SU-DHL-6 (cell line): ENCODE results near the gene IRX4.

ENCODE experiments used
- H2AFZ ChIP-seq: fragments of 200-600 bp; sonication (generic); 2 replicates; pipeline ENCODE4 v1.6.1; 2014; ENCODE audit warnings: low read depth, mild to moderate bottlenecking, moderate library complexity, mixed read lengths, antibody characterized with exemption, low read length; ENCODE audit not compliant: severe bottlenecking
- H3F3A ChIP-seq: fragments of 200-600 bp; shearing (Covaris generic); 2 replicates; pipeline ENCODE4 v1.6.0; 2016; ENCODE audit warnings: antibody characterized with exemption, mild to moderate bottlenecking; ENCODE audit not compliant: insufficient read depth
- H3K27ac ChIP-seq: fragments of 200-600 bp; sonication (generic); 2 replicates; pipeline ENCODE4 v1.5.1; 2016; ENCODE audit warnings: low read depth, mild to moderate bottlenecking, low read length, moderate library complexity, mixed read lengths
- H3K27me3 ChIP-seq: fragments of 200-600 bp; sonication (generic), shearing (Covaris generic); 2 replicates; pipeline ENCODE4 v1.6.0; 2014; ENCODE audit warnings: mild to moderate bottlenecking, low read length
- H3K36me3 ChIP-seq: fragments of 200-600 bp; sonication (generic); 2 replicates; pipeline ENCODE4 v1.6.1; 2014; ENCODE audit warnings: mild to moderate bottlenecking, low read length, mixed read lengths
- H3K4me2 ChIP-seq: fragments of 300-600, 200-600 bp; shearing (Covaris generic), sonication (generic); 2 replicates; pipeline ENCODE4 v1.6.0; 2014; ENCODE audit warnings: low read length, low read depth, mild to moderate bottlenecking; ENCODE audit not compliant: poor library complexity, severe bottlenecking
- H3K4me3 ChIP-seq: fragments of 200-600 bp; sonication (generic); 2 replicates; pipeline ENCODE4 v1.5.1; 2014; ENCODE audit warnings: antibody characterized with exemption, low read length, mild to moderate bottlenecking, mixed read lengths; ENCODE audit not compliant: insufficient read depth, poor library complexity, severe bottlenecking
- H3K79me2 ChIP-seq: fragments of 200-600 bp; sonication (generic); 2 replicates; pipeline ENCODE4 v1.6.1; 2014; ENCODE audit warnings: mild to moderate bottlenecking, low read length, moderate library complexity; ENCODE audit not compliant: insufficient read depth
- H3K9ac ChIP-seq: fragments of 200-600 bp; sonication (generic); 2 replicates; pipeline ENCODE4 v1.7.0; 2014; ENCODE audit warnings: mild to moderate bottlenecking, low read length
- H3K9me2 ChIP-seq: fragments of 200-600 bp; sonication (generic); replicated peaks from 2 replicates; pipeline ENCODE4 v1.6.1; 2014; ENCODE audit warnings: low read length; ENCODE audit not compliant: insufficient read depth
- H3K9me3 ChIP-seq: fragments of 200-600 bp; sonication (generic); 2 replicates; pipeline ENCODE4 v1.6.1; 2014; ENCODE audit warnings: low read length, mixed read lengths; ENCODE audit not compliant: insufficient read depth
- H4K20me1 ChIP-seq: fragments of 200-600 bp; sonication (generic); 2 replicates; pipeline ENCODE4 v1.6.1; 2014; ENCODE audit warnings: low read depth, mild to moderate bottlenecking, antibody characterized with exemption, low read length, moderate library complexity, mixed read lengths
- CTCF ChIP-seq: fragments of 200-600 bp; sonication (generic); IDR thresholded peaks from one replicate; pipeline ENCODE4 v1.5.1; 2017; ENCODE audit warnings: antibody characterized with exemption, mild to moderate bottlenecking, low read length, moderate library complexity; ENCODE audit not compliant: insufficient read depth, poor library complexity, severe bottlenecking
- EZH2phosphoT487 ChIP-seq: fragments of 200-600 bp; sonication (generic), shearing (Covaris generic); conservative IDR thresholded peaks from 2 replicates; pipeline ENCODE4 v1.6.1; 2018; ENCODE audit warnings: mild to moderate bottlenecking, antibody characterized with exemption, low read length, moderate library complexity, mixed read lengths

Gene IRX4

GRCh38 chr5:1840741-1841521 is 41.8 kb downstream of the IRX4 start:
- H3K4me2 ChIP-seq: no peak overlapping the region

GRCh38 chr5:1840071-1840547 is 42.6 kb downstream of the IRX4 start:
- Histone ChIP-seq H3K9me2 (no peaks in the 10 kb centered on the region), H3K27ac (no peak overlapping the region), H3K4me2 (no peak overlapping the region), H3K4me3 (no peak overlapping the region), H3K79me2 (no peaks in the 10 kb centered on the region), H3F3A (no peaks in the 10 kb centered on the region), H3K9ac (no peak overlapping the region), H3K27me3 (no peaks in the 10 kb centered on the region), H4K20me1 (no peaks in the 10 kb centered on the region), H2AFZ (no peak overlapping the region), H3K36me3 (no peaks in the 10 kb centered on the region), H3K9me3 (no peaks in the 10 kb centered on the region)
- TF ChIP-seq CTCF (no peak), EZH2phosphoT487 (no peak)

More at GRCh38 chr5:1840741-1841521, 41.8 kb downstream of the IRX4 start:
- Histone ChIP-seq H3K9ac (no peak overlapping the region), H3K27me3 (no peaks in the 10 kb centered on the region), H3K36me3 (no peaks in the 10 kb centered on the region), H3K9me2 (no peaks in the 10 kb centered on the region), H3K4me3 (no peak overlapping the region), H3K9me3 (no peaks in the 10 kb centered on the region), H3K27ac (no peak overlapping the region), H3K79me2 (no peaks in the 10 kb centered on the region), H4K20me1 (no peaks in the 10 kb centered on the region), H2AFZ (no peak overlapping the region), H3F3A (no peaks in the 10 kb centered on the region)
- no peak for TF ChIP-seq EZH2phosphoT487
- TF ChIP-seq CTCF: no peak

GRCh38 chr5:1838013-1838412 is 44.7 kb downstream of the IRX4 start:
- H2AFZ ChIP-seq: no peak overlapping the region
- H3K9me3 ChIP-seq: no peaks in the 10 kb centered on the region
- no peak for TF ChIP-seq CTCF
- no peaks in the 10 kb centered on the region for H4K20me1 ChIP-seq
- no peaks in the 10 kb centered on the region for H3K36me3 ChIP-seq
- H3K4me2 ChIP-seq: no peak overlapping the region
- no peaks in the 10 kb centered on the region for H3K27me3 ChIP-seq
- no peaks in the 10 kb centered on the region for H3K9me2 ChIP-seq
- H3K9ac ChIP-seq: no peak overlapping the region
- H3K79me2 ChIP-seq: no peaks in the 10 kb centered on the region
- H3F3A ChIP-seq: no peaks in the 10 kb centered on the region
- H3K27ac ChIP-seq: no peak overlapping the region
- no peak overlapping the region for H3K4me3 ChIP-seq
